SK-N-MC (cell line): Measurements from ENCODE around the gene MACF1.

ENCODE experiments used
- DNase-seq: peaks from one replicate; pipeline ENCODE4 v3.0.0-alpha.2; 2011; ENCODE audit warnings: low read depth, low spot score
- H3K27ac ChIP-seq: fragments of 200-600 bp; sonication (generic); 2 replicates; pipeline ENCODE4 v1.5.1; 2016; ENCODE audit warnings: mixed run types
- H3K36me3 ChIP-seq: fragments of 200-600 bp; sonication (generic); 2 replicates; pipeline ENCODE4 v1.6.1; 2017; ENCODE audit warnings: antibody characterized with exemption, low read length, mixed read lengths; ENCODE audit not compliant: insufficient read depth
- H3K4me3 ChIP-seq: fragments of 200-600 bp; sonication (generic); 2 replicates; pipeline ENCODE4 v1.5.1; 2016
- H3K9ac ChIP-seq: fragments of 200-600 bp; sonication (generic); 2 replicates; pipeline ENCODE4 v1.8.0; 2017; ENCODE audit warnings: mixed run types, mixed read lengths; ENCODE audit not compliant: insufficient read length
- H3K9me3 ChIP-seq: fragments of 200-600 bp; sonication (generic); 2 replicates; pipeline ENCODE4 v1.6.1; 2017; ENCODE audit warnings: low read depth, mild to moderate bottlenecking, antibody characterized with exemption, low read length, moderate library complexity, mixed read lengths
- EZH2 ChIP-seq: fragments of 200-600 bp; sonication (generic); IDR thresholded peaks from one replicate; pipeline ENCODE4 v1.6.1; 2017; ENCODE audit warnings: antibody characterized with exemption
- FOXP2 ChIP-seq: optimal IDR thresholded peaks from 2 replicates; pipeline ENCODE3; 2011; ENCODE audit warnings: mild to moderate bottlenecking, moderate library complexity; ENCODE audit not compliant: insufficient read depth; ENCODE audit errors: extremely low read length, control extremely low read depth
- POLR2AphosphoS5 ChIP-seq: IDR thresholded peaks from 2 replicates; pipeline ENCODE4 v1.6.1; 2012; ENCODE audit warnings: mild to moderate bottlenecking, low read depth, low read length, borderline replicate concordance

The MACF1 gene

GRCh38 chr1:39348278-39348677 is 143.8 kb downstream of the MACF1 start:
- H3K4me3 ChIP-seq, result no peak overlapping the region
- H3K9me3 ChIP-seq, result no peaks in the 10 kb centered on the region
- H3K36me3 ChIP-seq, result no peaks in the 10 kb centered on the region
- TF ChIP-seq EZH2 (no peak), POLR2AphosphoS5 (no peak), FOXP2 (no peak)
- no peak overlapping the region for H3K9ac ChIP-seq
- no peak overlapping the region for H3K27ac ChIP-seq
- no peak for DNase-seq

GRCh38 chr1:39352881-39353280 is 148.4 kb downstream of the MACF1 start:
- Histone ChIP-seq H3K4me3 (no peak overlapping the region), H3K9ac (no peak overlapping the region), H3K36me3 (no peaks in the 10 kb centered on the region), H3K27ac (no peak overlapping the region), H3K9me3 (no peaks in the 10 kb centered on the region)
- TF ChIP-seq POLR2AphosphoS5 (no peak), EZH2 (no peak), FOXP2 (no peak)
- DNase-seq, result no peak

- no peak for TF ChIP-seq FOXP2
- TF ChIP-seq POLR2AphosphoS5, result no peak
- no peak for TF ChIP-seq EZH2
- no peaks in the 10 kb centered on the region for H3K9me3 ChIP-seq
- H3K27ac ChIP-seq, result no peak overlapping the region
- no peaks in the 10 kb centered on the region for H3K36me3 ChIP-seq
- H3K9ac ChIP-seq, result no peak overlapping the region
- H3K4me3 ChIP-seq, result no peak overlapping the region
- no peak for DNase-seq
Observed at GRCh38 chr1:39354572-39354971, 150.1 kb downstream of the MACF1 start.

GRCh38 chr1:39358491-39358890 is 154.0 kb downstream of the MACF1 start:
- Histone ChIP-seq H3K4me3 (no peak overlapping the region), H3K9me3 (no peaks in the 10 kb centered on the region), H3K27ac (no peak overlapping the region), H3K36me3 (no peaks in the 10 kb centered on the region), H3K9ac (no peak overlapping the region)
- no peak for DNase-seq
- TF ChIP-seq FOXP2 (no peak), POLR2AphosphoS5 (no peak), EZH2 (no peak)

GRCh38 chr1:39359028-39359570 is 154.6 kb downstream of the MACF1 start:
- H3K9me3 ChIP-seq, result no peaks in the 10 kb centered on the region
- TF ChIP-seq FOXP2 (no peak), EZH2 (no peak), POLR2AphosphoS5 (no peak)
- no peak overlapping the region for H3K27ac ChIP-seq
- no peaks in the 10 kb centered on the region for H3K36me3 ChIP-seq
- H3K4me3 ChIP-seq, result no peak overlapping the region
- H3K9ac ChIP-seq, result no peak overlapping the region
- no peak for DNase-seq

GRCh38 chr1:39360731-39361130 is 156.2 kb downstream of the MACF1 start:
- Histone ChIP-seq H3K9me3 (no peaks in the 10 kb centered on the region), H3K4me3 (no peak overlapping the region), H3K27ac (no peak overlapping the region), H3K36me3 (no peaks in the 10 kb centered on the region), H3K9ac (no peak overlapping the region)
- TF ChIP-seq FOXP2, result no peak
- no peak for DNase-seq

GRCh38 chr1:39361446-39361845 is 157.0 kb downstream of the MACF1 start:
- H3K9ac ChIP-seq, result no peak overlapping the region
- H3K27ac ChIP-seq, result no peak overlapping the region
- TF ChIP-seq FOXP2 (no peak), POLR2AphosphoS5 (no peak), EZH2 (no peak)
- H3K9me3 ChIP-seq, result no peaks in the 10 kb centered on the region
- no peak for DNase-seq
- no peaks in the 10 kb centered on the region for H3K36me3 ChIP-seq
- H3K4me3 ChIP-seq, result no peak overlapping the region

GRCh38 chr1:39363267-39363666 is 158.8 kb downstream of the MACF1 start:
- H3K9ac ChIP-seq, result no peak overlapping the region
- no peak overlapping the region for H3K4me3 ChIP-seq
- no peak for TF ChIP-seq FOXP2
- no peak for TF ChIP-seq POLR2AphosphoS5
- no peak for TF ChIP-seq EZH2
- no peak for DNase-seq
- H3K9me3 ChIP-seq, result no peaks in the 10 kb centered on the region
- no peak overlapping the region for H3K27ac ChIP-seq
- no peaks in the 10 kb centered on the region for H3K36me3 ChIP-seq

GRCh38 chr1:39368045-39368444 is 163.6 kb downstream of the MACF1 start:
- no peaks in the 10 kb centered on the region for H3K9me3 ChIP-seq
- H3K9ac ChIP-seq, result no peak overlapping the region
- TF ChIP-seq POLR2AphosphoS5, result no peak
- no peak for TF ChIP-seq FOXP2
- no peak for TF ChIP-seq EZH2
- DNase-seq, result no peak
- H3K36me3 ChIP-seq, result no peaks in the 10 kb centered on the region
- no peak overlapping the region for H3K4me3 ChIP-seq
- H3K27ac ChIP-seq, result no peak overlapping the region
